GM12878 (cell line): ENCODE data around the gene ITGA4. TPM values are rescaled to one million over a fixed set of nuclear protein-coding genes. Genes with fewer than 3 reads are reported as not detected.

Source experiments
- ATAC-seq: fragments of 200-7000 bp; cut with Tn5 transposase; 3 replicates; pipeline ENCODE4 v1.9.1; 2020; ENCODE audit warnings: mild to moderate bottlenecking, moderate library complexity
- BruUV-seq: library from RNA; stranded (reverse); fragments of 400-500 nt; replicated peaks from 2 replicates; lab custom pipeline; 2021; lab: Mats Ljungman, UMichigan
- CTCF ChIA-PET: fragments of 300-600 bp; sonication (Branson Sonifier 250); formaldehyde crosslinking; extraction: SDS; loops from one replicate; lab custom pipeline; 2021; ENCODE audit warnings: inconsistent platforms; lab: Yijun Ruan, JAX
- POLR2A ChIA-PET: fragments of 350-600 bp; formaldehyde crosslinking; extraction: SDS; loops from one replicate; lab custom pipeline; 2021; ENCODE audit warnings: inconsistent platforms; lab: Charles Lee
- RAD21 ChIA-PET: fragments of 300-600 bp; sonication (Branson Sonifier 250); formaldehyde crosslinking; loops from one replicate; lab custom pipeline; 2023; ENCODE audit warnings: antibody characterized with exemption; ENCODE audit not compliant: unreplicated experiment; lab: Charles Lee
- SMC1A ChIA-PET: fragments of 300-600 bp; sonication (Branson Sonifier 250); formaldehyde crosslinking; loops from one replicate; lab custom pipeline; 2023; ENCODE audit not compliant: unreplicated experiment, uncharacterized antibody; lab: Charles Lee
- DNase-seq: peaks from one replicate; pipeline ENCODE4 v3.0.0-alpha.2; 2011; ENCODE audit warnings: low read depth, low spot score
- FAIRE-seq: peaks from 3 replicates; lab custom pipeline; 2011; peaks lifted over from hg19 to GRCh38; lab: Jason Lieb, UNC
- H2AFZ ChIP-seq: 2 replicates; pipeline ENCODE4 v1.6.0; 2011; ENCODE audit warnings: low read depth, low read length, control low read depth; ENCODE audit not compliant: control insufficient read depth
- H3K27ac ChIP-seq: 2 replicates; pipeline ENCODE4 v1.5.1; 2011; ENCODE audit warnings: control low read depth; ENCODE audit not compliant: control insufficient read depth, insufficient read depth
- H3K27me3 ChIP-seq, 2 experiments: replicated peaks in 1 of 2; 2 replicates each; pipeline versions ENCODE4 v1.6.0 to v1.6.1; 2011; ENCODE audit warnings: low read length in 1 of 2; ENCODE audit not compliant: control insufficient read depth in 2 of 2, insufficient read depth in 2 of 2
- H3K36me3 ChIP-seq, 2 experiments: 2 replicates each; pipeline ENCODE4 v1.5.1; 2011; ENCODE audit warnings: low read length in 1 of 2; ENCODE audit not compliant: control insufficient read depth in 2 of 2, insufficient read depth in 2 of 2
- H3K4me1 ChIP-seq: 2 replicates; pipeline ENCODE4 v1.6.1; 2011; ENCODE audit warnings: mild to moderate bottlenecking, low read length, moderate library complexity, mixed read lengths; ENCODE audit not compliant: control insufficient read depth, insufficient read depth
- H3K4me2 ChIP-seq: 2 replicates; pipeline ENCODE4 v1.6.0; 2011; ENCODE audit warnings: control low read depth; ENCODE audit not compliant: control insufficient read depth, insufficient read depth
- H3K4me3 ChIP-seq: fragments of 200-600 bp; sonication (generic); 2 replicates; pipeline ENCODE4 v1.5.1; 2016
- H3K79me2 ChIP-seq: 2 replicates; pipeline ENCODE4 v1.6.0; 2011; ENCODE audit warnings: low read length; ENCODE audit not compliant: control insufficient read depth, insufficient read depth
- H3K9ac ChIP-seq: 2 replicates; pipeline ENCODE4 v1.8.0; 2011; ENCODE audit warnings: low read length, control low read depth, mixed read lengths; ENCODE audit not compliant: control insufficient read depth, insufficient read depth
- H3K9me3 ChIP-seq: replicated peaks from 3 replicates; pipeline ENCODE4 v1.5.1; 2011; ENCODE audit warnings: mild to moderate bottlenecking, low read length; ENCODE audit not compliant: control insufficient read depth, insufficient read depth
- H4K20me1 ChIP-seq: 2 replicates; pipeline ENCODE4 v1.6.0; 2011; ENCODE audit not compliant: control insufficient read depth, insufficient read depth
- BCLAF1 ChIP-seq: fragments of 450-650 bp; IDR thresholded peaks from 2 replicates; pipeline ENCODE4 v1.6.1; 2017; ENCODE audit warnings: antibody characterized with exemption, mild to moderate bottlenecking, moderate library complexity
- POLR2A ChIP-seq: IDR thresholded peaks from 2 replicates; pipeline ENCODE4 v1.6.1; 2011; ENCODE audit warnings: low read depth, mild to moderate bottlenecking, low read length
- WGBS: methylation state at CpG from one replicate; pipeline ENCODE4 v1.1.6; 2016; ENCODE audit warnings: low lambda C conversion rate; ENCODE audit not compliant: insufficient replicate concordance, insufficient coverage; ENCODE audit errors: missing lambda C conversion rate; 5-methylcytosine and 5-hydroxymethylcytosine counted together
- in situ Hi-C: fragments of 300-500 bp; cut with MboI; formaldehyde crosslinking; loops from 9 replicates; pipeline ENCODE4 v1.14.3; 2018; ENCODE audit warnings: mixed read lengths
- intact Hi-C: fragments of 100-400 bp; cut with micrococcal nuclease; formaldehyde crosslinking; loops from one replicate; pipeline ENCODE4 v1.14.2; 2022; ENCODE audit not compliant: unreplicated experiment
- polyA plus RNA-seq, 11 experiments: library from polyadenylated mRNA; depleted of rRNA in 4 of 11; unstranded in 6 of 11; stranded (reverse) in 5 of 11; fragments of >200 nt; fragmentation: Nextera tagmentation in 4 of 11; fragmentation: Illumina TruSeq in 1 of 11; extraction: Ambion mirVana in 4 of 11; extraction: Trizol in 1 of 11; gene quantifications; 1 replicate in 1 of 11; 2 replicates in 10 of 11; pipeline versions ENCODE4 v1.2.1 to v1.2.3, GENCODE V29; 2011 to 2016; ENCODE audit warnings: inconsistent platforms in 2 of 11, missing spikeins in 2 of 11, low read depth in 1 of 11
- total RNA-seq, 4 experiments: library from RNA; depleted of rRNA in 3 of 4; stranded (reverse); fragments of >200 nt in 3 of 4; fragmentation: Illumina TruSeq in 1 of 4; extraction: Trizol in 1 of 4; gene quantifications; 2 replicates each; pipeline versions ENCODE4 v1.2.1 to v1.2.3, GENCODE V29; 2013 to 2021

Gene ITGA4
- total and polyA plus RNA-seq, 10 of the 15 experiments (the other 5 are each of a cell fraction or from before 2014, with no cell fraction given): 12.4 to 87.9 (median 63.5) TPM

GRCh38 chr2:181472990-181473389 is 15.8 kb downstream of the ITGA4 start:
- CTCF ChIA-PET: interaction anchor here (1.4 to 2.9 kb wide), 2 partner anchors 100 to 242 kb away, joined by 5 to 10 read pairs; no protein-coding TSS in a partner anchor
- Histone ChIP-seq H3K9ac (no peak overlapping the region), H3K27ac (peak overlapping the region; percentile 8; the same call in 1 of the 2 replicates), H2AFZ (no peak overlapping the region; the same call in 1 of the 2 replicates), H3K27me3 (no peaks in the 10 kb centered on the region), H3K79me2 (peaks cover 66% of the 10 kb centered on the region), H4K20me1 (peaks cover 5% of the 10 kb centered on the region; the same call in 1 of the 2 replicates), H3K4me3 (no peak overlapping the region), H3K36me3 (peaks cover 0 to 34% of the 10 kb centered on the region in 2 experiments; a peak in 2 of 4 replicates), H3K4me1 (peaks cover 19% of the 10 kb centered on the region), H3K9me3 (no peaks in the 10 kb centered on the region), H3K4me2 (peak overlapping the region; percentile 50)
- WGBS: 95% methylated on average over 6 of the region's 6 CpGs
- DNase-seq (no peak), ATAC-seq (no peak), FAIRE-seq (no peak)
- RAD21 ChIA-PET: interaction anchor here (1.2 to 1.6 kb wide), 2 partner anchors 11 to 242 kb away, joined by 3 read pairs; no protein-coding TSS in a partner anchor
- POLR2A ChIA-PET: no interaction called here
- in situ Hi-C loops: no loop called here
- intact Hi-C loops: no loop called here
- BruUV-seq: no TSS peak
- SMC1A ChIA-PET: interaction anchor here (0.9 to 1.6 kb wide), 2 partner anchors 11 to 30 kb away, joined by 3 to 5 read pairs; no protein-coding TSS in a partner anchor
- TF ChIP-seq BCLAF1 (no peak), POLR2A (peak; percentile 22; the same call in 1 of the 2 replicates)
